ENCODE data around the gene EPHA8.

GRCh38 chr1:22600071-22600816 lies 37.0 kb downstream of the EPHA8 start:
- TF ChIP-seq, protein P1, sequence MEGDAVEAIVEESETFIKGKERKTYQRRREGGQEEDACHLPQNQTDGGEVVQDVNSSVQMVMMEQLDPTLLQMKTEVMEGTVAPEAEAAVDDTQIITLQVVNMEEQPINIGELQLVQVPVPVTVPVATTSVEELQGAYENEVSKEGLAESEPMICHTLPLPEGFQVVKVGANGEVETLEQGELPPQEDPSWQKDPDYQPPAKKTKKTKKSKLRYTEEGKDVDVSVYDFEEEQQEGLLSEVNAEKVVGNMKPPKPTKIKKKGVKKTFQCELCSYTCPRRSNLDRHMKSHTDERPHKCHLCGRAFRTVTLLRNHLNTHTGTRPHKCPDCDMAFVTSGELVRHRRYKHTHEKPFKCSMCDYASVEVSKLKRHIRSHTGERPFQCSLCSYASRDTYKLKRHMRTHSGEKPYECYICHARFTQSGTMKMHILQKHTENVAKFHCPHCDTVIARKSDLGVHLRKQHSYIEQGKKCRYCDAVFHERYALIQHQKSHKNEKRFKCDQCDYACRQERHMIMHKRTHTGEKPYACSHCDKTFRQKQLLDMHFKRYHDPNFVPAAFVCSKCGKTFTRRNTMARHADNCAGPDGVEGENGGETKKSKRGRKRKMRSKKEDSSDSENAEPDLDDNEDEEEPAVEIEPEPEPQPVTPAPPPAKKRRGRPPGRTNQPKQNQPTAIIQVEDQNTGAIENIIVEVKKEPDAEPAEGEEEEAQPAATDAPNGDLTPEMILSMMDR (IDR thresholded peaks at IDR 0.05): no peak
- no peak for TF ChIP-seq POLR2A (IDR thresholded peaks at IDR 0.05)

Measured in lower leg skin (tissue), 3 donors.